HepG2 (cell line): Measurements from ENCODE around the gene RNF213. TPM values are rescaled to one million over a fixed set of nuclear protein-coding genes. Genes with fewer than 3 reads are reported as not detected.

Experiments
- EHMT2 ChIP-seq: fragments of 200-600 bp; sonication (generic); IDR thresholded peaks from 2 replicates; pipeline ENCODE4 v1.7.0; 2017; ENCODE audit warnings: antibody characterized with exemption, low read depth, low read length, borderline replicate concordance
- GATAD1 ChIP-seq: IDR thresholded peaks from 2 replicates; pipeline ENCODE4 v1.6.1; 2016; ENCODE audit warnings: missing genetic modification reagents, missing compliant biosample characterization
- IKZF4 ChIP-seq: sonication (generic); formaldehyde crosslinking; IDR thresholded peaks from 2 replicates; pipeline ENCODE4 v1.5.1; 2020; ENCODE audit warnings: borderline replicate concordance, mild to moderate bottlenecking, low read depth, missing genetic modification reagents; ENCODE audit errors: not compliant biosample characterization
- LCORL ChIP-seq, 2 experiments: fragments of 450-650 bp in 1 of 2; sonication (generic) in 1 of 2; formaldehyde crosslinking in 1 of 2; IDR thresholded peaks; 2 replicates each; pipeline versions ENCODE4 v1.5.0 to v1.6.1; 2017 to 2020; ENCODE audit warnings: antibody characterized with exemption in 1 of 2, missing genetic modification reagents in 1 of 2
- NR2F1 ChIP-seq, 2 experiments: fragments of 450-650 bp in 1 of 2; formaldehyde crosslinking in 1 of 2; IDR thresholded peaks; 2 replicates each; pipeline versions ENCODE4 v1.5.0 to v1.6.1; 2016 to 2020; ENCODE audit warnings: mild to moderate bottlenecking in 1 of 2, missing compliant biosample characterization in 1 of 2, missing genetic modification reagents in 1 of 2, moderate library complexity in 1 of 2
- PLRG1 ChIP-seq: fragments of 450-650 bp; conservative IDR thresholded peaks from 2 replicates; pipeline ENCODE4 v1.6.1; 2016
- SIX4 ChIP-seq: sonication (generic); formaldehyde crosslinking; IDR thresholded peaks from 2 replicates; pipeline ENCODE4 v1.4.0; 2020; ENCODE audit warnings: missing genetic modification reagents
- THAP11 ChIP-seq: IDR thresholded peaks from 2 replicates; pipeline ENCODE4 v1.6.1; 2016; ENCODE audit warnings: missing biosample characterization, missing genetic modification reagents
- ZNF292 ChIP-seq: sonication (generic); formaldehyde crosslinking; IDR thresholded peaks from 2 replicates; pipeline ENCODE4 v1.8.1; 2022; ENCODE audit warnings: mild to moderate bottlenecking, low read depth, missing genetic modification reagents, borderline replicate concordance
- ZNF510 ChIP-seq: sonication (generic); formaldehyde crosslinking; IDR thresholded peaks from 2 replicates; pipeline ENCODE4 v1.4.0; 2020; ENCODE audit warnings: low read depth, mild to moderate bottlenecking, missing genetic modification reagents
- ZNF564 ChIP-seq: sonication (generic); formaldehyde crosslinking; IDR thresholded peaks from 2 replicates; pipeline ENCODE4 v1.8.1; 2023; ENCODE audit warnings: mild to moderate bottlenecking, missing genetic modification reagents
- ZNF570 ChIP-seq: sonication (generic); formaldehyde crosslinking; IDR thresholded peaks from 2 replicates; pipeline ENCODE4 v1.4.0; 2020; ENCODE audit warnings: mild to moderate bottlenecking, missing genetic modification reagents, borderline replicate concordance
- ZNF83 ChIP-seq: sonication (generic); formaldehyde crosslinking; IDR thresholded peaks from 2 replicates; pipeline ENCODE4 v1.4.0; 2020; ENCODE audit warnings: missing genetic modification reagents, mild to moderate bottlenecking, borderline replicate concordance
- ZSCAN29 ChIP-seq: sonication (generic); formaldehyde crosslinking; conservative IDR thresholded peaks from 2 replicates; pipeline ENCODE4 v1.4.0; 2020; ENCODE audit warnings: mild to moderate bottlenecking, missing genetic modification reagents
- polyA plus RNA-seq, 8 experiments: library from polyadenylated mRNA; depleted of rRNA in 3 of 8; stranded (reverse) in 7 of 8; unstranded in 1 of 8; fragments of >200 nt; fragmentation: Illumina TruSeq in 4 of 8; extraction: Trizol in 4 of 8; gene quantifications; 2 replicates each; pipeline versions ENCODE4 v1.2.1 to v1.2.3, GENCODE V29; 2011 to 2016; ENCODE audit warnings: low read depth in 4 of 8, missing spikeins in 1 of 8, mixed read lengths in 1 of 8; ENCODE audit not compliant: insufficient read depth in 1 of 8
- total RNA-seq, 5 experiments: library from RNA; depleted of rRNA; stranded (reverse); fragments of >200 nt; fragmentation: Illumina TruSeq; extraction: Trizol; gene quantifications; 2 replicates each; pipeline ENCODE4 v1.2.3, GENCODE V29; 2016; ENCODE audit warnings: low read depth in 1 of 5
- TF ChIP-seq, protein P1 (sequence below): sonication (generic); formaldehyde crosslinking; IDR thresholded peaks from 2 replicates; pipeline ENCODE4 v1.5.0; 2020; ENCODE audit warnings: mild to moderate bottlenecking, missing genetic modification reagents, borderline replicate concordance
- TF ChIP-seq, protein P2 (sequence below): sonication (generic); formaldehyde crosslinking; IDR thresholded peaks from 2 replicates; pipeline ENCODE4 v1.4.0; 2020; ENCODE audit warnings: missing genetic modification reagents, borderline replicate concordance
- TF ChIP-seq, protein P3 (sequence below): IDR thresholded peaks from 2 replicates; pipeline ENCODE4 v1.6.1; 2016

Gene RNF213
- total and polyA plus RNA-seq, 2 of the 13 experiments (the other 11 are each of a cell fraction or from before 2014, with no cell fraction given): 38.6 to 38.7 TPM

DNA sequence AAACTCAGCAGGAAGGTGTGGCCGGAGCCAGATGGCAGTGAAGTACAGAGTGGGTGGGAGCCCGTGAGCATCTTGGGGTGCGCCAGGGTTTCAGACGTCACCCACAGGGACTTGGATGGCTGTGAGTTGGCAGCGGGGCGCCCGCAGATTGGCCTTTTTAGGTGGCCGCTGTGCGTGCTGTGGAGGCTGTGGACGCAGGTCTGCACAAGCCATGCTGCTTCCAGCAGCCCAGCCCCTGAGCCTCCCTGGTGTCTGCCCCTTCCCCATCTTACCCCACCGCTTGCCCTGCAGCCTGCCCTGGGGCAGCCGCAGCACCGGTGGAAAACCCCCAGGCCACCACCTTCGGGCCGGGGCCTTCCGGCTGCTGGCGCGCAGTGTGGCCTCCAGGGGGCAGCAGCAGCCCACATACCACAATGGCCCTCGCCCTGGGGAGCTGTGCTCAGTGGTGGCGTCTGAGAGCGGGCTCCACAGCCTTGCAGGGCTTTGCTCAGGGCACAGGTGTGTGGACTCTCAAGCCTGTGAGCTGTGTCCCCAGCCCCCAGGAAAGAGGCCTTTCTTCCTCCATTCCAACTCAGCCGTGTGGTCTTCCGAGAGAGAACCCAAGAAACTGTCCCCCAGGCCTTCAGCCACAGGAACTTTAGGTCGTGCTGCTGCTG lies 166.1 kb downstream of the RNF213 start (continued):
- TF ChIP-seq, protein P1, sequence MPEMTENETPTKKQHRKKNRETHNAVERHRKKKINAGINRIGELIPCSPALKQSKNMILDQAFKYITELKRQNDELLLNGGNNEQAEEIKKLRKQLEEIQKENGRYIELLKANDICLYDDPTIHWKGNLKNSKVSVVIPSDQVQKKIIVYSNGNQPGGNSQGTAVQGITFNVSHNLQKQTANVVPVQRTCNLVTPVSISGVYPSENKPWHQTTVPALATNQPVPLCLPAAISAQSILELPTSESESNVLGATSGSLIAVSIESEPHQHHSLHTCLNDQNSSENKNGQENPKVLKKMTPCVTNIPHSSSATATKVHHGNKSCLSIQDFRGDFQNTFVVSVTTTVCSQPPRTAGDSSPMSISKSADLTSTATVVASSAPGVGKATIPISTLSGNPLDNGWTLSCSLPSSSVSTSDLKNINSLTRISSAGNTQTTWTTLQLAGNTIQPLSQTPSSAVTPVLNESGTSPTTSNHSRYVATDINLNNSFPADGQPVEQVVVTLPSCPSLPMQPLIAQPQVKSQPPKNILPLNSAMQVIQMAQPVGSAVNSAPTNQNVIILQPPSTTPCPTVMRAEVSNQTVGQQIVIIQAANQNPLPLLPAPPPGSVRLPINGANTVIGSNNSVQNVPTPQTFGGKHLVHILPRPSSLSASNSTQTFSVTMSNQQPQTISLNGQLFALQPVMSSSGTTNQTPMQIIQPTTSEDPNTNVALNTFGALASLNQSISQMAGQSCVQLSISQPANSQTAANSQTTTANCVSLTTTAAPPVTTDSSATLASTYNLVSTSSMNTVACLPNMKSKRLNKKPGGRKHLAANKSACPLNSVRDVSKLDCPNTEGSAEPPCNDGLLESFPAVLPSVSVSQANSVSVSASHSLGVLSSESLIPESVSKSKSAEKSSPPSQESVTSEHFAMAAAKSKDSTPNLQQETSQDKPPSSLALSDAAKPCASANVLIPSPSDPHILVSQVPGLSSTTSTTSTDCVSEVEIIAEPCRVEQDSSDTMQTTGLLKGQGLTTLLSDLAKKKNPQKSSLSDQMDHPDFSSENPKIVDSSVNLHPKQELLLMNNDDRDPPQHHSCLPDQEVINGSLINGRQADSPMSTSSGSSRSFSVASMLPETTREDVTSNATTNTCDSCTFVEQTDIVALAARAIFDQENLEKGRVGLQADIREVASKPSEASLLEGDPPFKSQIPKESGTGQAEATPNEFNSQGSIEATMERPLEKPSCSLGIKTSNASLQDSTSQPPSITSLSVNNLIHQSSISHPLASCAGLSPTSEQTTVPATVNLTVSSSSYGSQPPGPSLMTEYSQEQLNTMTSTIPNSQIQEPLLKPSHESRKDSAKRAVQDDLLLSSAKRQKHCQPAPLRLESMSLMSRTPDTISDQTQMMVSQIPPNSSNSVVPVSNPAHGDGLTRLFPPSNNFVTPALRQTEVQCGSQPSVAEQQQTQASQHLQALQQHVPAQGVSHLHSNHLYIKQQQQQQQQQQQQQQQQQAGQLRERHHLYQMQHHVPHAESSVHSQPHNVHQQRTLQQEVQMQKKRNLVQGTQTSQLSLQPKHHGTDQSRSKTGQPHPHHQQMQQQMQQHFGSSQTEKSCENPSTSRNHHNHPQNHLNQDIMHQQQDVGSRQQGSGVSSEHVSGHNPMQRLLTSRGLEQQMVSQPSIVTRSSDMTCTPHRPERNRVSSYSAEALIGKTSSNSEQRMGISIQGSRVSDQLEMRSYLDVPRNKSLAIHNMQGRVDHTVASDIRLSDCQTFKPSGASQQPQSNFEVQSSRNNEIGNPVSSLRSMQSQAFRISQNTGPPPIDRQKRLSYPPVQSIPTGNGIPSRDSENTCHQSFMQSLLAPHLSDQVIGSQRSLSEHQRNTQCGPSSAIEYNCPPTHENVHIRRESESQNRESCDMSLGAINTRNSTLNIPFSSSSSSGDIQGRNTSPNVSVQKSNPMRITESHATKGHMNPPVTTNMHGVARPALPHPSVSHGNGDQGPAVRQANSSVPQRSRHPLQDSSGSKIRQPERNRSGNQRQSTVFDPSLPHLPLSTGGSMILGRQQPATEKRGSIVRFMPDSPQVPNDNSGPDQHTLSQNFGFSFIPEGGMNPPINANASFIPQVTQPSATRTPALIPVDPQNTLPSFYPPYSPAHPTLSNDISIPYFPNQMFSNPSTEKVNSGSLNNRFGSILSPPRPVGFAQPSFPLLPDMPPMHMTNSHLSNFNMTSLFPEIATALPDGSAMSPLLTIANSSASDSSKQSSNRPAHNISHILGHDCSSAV (CRISPR knock-in tag): no peak
- no peak for TF ChIP-seq ZNF510
- no peak for TF ChIP-seq EHMT2
- no peak for TF ChIP-seq ZSCAN29 (CRISPR knock-in tag)
- 0 out of 2 replicates have a peak, but pooled peaks have one; percentile 48 for TF ChIP-seq THAP11 (CRISPR knock-in tag)
- TF ChIP-seq PLRG1: no peak
- no peak for TF ChIP-seq SIX4
- TF ChIP-seq ZNF564 (CRISPR knock-in tag): no peak
- TF ChIP-seq ZNF570: no peak
- peak; percentile 56; the same call in 1 of the 2 replicates for TF ChIP-seq ZNF83
- no peak for TF ChIP-seq NR2F1 (CRISPR knock-in tag; IDR thresholded peaks at IDR 0.05)
- no peak for TF ChIP-seq ZNF292 (CRISPR knock-in tag)
- TF ChIP-seq, protein P2, sequence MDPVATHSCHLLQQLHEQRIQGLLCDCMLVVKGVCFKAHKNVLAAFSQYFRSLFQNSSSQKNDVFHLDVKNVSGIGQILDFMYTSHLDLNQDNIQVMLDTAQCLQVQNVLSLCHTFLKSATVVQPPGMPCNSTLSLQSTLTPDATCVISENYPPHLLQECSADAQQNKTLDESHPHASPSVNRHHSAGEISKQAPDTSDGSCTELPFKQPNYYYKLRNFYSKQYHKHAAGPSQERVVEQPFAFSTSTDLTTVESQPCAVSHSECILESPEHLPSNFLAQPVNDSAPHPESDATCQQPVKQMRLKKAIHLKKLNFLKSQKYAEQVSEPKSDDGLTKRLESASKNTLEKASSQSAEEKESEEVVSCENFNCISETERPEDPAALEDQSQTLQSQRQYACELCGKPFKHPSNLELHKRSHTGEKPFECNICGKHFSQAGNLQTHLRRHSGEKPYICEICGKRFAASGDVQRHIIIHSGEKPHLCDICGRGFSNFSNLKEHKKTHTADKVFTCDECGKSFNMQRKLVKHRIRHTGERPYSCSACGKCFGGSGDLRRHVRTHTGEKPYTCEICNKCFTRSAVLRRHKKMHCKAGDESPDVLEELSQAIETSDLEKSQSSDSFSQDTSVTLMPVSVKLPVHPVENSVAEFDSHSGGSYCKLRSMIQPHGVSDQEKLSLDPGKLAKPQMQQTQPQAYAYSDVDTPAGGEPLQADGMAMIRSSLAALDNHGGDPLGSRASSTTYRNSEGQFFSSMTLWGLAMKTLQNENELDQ (CRISPR knock-in tag): 0 out of 2 replicates have a peak, but pooled peaks have one; percentile 4
- TF ChIP-seq LCORL (IDR thresholded peaks at IDR 0.05): no peak
- TF ChIP-seq LCORL (CRISPR knock-in tag; IDR thresholded peaks at IDR 0.05): peak; percentile 67; the same call in 1 of the 2 replicates
- TF ChIP-seq, protein P3, sequence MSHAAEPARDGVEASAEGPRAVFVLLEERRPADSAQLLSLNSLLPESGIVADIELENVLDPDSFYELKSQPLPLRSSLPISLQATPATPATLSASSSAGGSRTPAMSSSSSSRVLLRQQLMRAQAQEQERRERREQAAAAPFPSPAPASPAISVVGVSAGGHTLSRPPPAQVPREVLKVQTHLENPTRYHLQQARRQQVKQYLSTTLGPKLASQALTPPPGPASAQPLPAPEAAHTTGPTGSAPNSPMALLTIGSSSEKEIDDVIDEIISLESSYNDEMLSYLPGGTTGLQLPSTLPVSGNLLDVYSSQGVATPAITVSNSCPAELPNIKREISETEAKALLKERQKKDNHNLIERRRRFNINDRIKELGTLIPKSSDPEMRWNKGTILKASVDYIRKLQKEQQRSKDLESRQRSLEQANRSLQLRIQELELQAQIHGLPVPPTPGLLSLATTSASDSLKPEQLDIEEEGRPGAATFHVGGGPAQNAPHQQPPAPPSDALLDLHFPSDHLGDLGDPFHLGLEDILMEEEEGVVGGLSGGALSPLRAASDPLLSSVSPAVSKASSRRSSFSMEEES: peak; percentile 43; the same call in 1 of the 2 replicates
- TF ChIP-seq GATAD1 (CRISPR knock-in tag): 0 out of 2 replicates have a peak, but pooled peaks have one; percentile 66
- TF ChIP-seq IKZF4: no peak
